NT2/D1 (cell line): Measurements from ENCODE around the gene SSC4D.
A peak's percentile ranks its signal among the peaks of the same experiment; 100 is the strongest.
"Not testable (repeated sequence)": the region's sequence is repeated elsewhere in the genome, so short reads cannot be mapped to it uniquely, and the experiment has no call there.

Experiments
- DNase-seq: peaks from one replicate; pipeline ENCODE4 v3.0.0-alpha.2; 2011; ENCODE audit warnings: low read depth, low spot score
- H3K27me3 ChIP-seq: 2 replicates; pipeline ENCODE4 v1.6.0; 2011; ENCODE audit warnings: mild to moderate bottlenecking; ENCODE audit not compliant: insufficient read length, insufficient read depth
- H3K36me3 ChIP-seq: 2 replicates; pipeline ENCODE4 v1.6.1; 2011; ENCODE audit warnings: mild to moderate bottlenecking, low read length, mixed read lengths; ENCODE audit not compliant: insufficient read depth, insufficient read length
- H3K4me1 ChIP-seq: 2 replicates; pipeline ENCODE4 v1.5.1; 2011; ENCODE audit not compliant: insufficient read depth, insufficient read length
- H3K4me3 ChIP-seq: 2 replicates; pipeline ENCODE4 v1.5.1; 2011; ENCODE audit warnings: low read depth; ENCODE audit not compliant: insufficient read length
- H3K9ac ChIP-seq: 2 replicates; pipeline ENCODE4 v1.6.0; 2011; ENCODE audit warnings: low read depth; ENCODE audit not compliant: insufficient read length
- H3K9me3 ChIP-seq: 2 replicates; pipeline ENCODE4 v1.5.1; 2011; ENCODE audit warnings: mild to moderate bottlenecking, low read length; ENCODE audit not compliant: insufficient read depth
- SUZ12 ChIP-seq: IDR thresholded peaks from 2 replicates; pipeline ENCODE4 v1.6.1; 2011; ENCODE audit not compliant: insufficient read length, insufficient read depth; ENCODE audit errors: extremely low read depth
- YY1 ChIP-seq: IDR thresholded peaks from 2 replicates; pipeline ENCODE4 v1.6.1; 2011; ENCODE audit not compliant: insufficient read length, insufficient read depth
- ZNF274 ChIP-seq: IDR thresholded peaks from 2 replicates; pipeline ENCODE4 v1.6.1; 2011; ENCODE audit warnings: mild to moderate bottlenecking, low read depth, low read length

SSC4D gene

DNA sequence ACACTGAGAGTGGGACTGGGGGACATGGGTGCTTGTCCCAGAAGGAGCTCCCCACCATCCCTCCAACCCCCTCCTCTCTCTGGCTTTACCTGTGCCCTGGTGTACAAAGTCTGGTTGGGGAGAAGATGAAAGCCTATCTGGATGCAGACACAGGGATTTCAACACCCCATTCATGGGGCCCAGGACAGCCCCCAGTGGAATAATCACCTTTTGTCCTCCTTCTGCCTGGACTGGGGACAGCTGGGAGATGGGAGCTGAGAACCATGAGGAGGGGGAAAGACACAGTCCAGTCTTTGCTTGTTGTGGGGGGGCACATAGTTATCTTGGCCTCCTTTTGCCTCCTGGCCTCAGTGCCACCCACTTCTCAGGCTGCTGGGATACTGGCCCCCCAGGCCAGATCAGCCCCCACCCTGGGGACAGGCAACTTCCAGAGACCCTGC, 1.4 kb downstream of the SSC4D start:
- Histone ChIP-seq H3K9me3 (no peaks in the 10 kb centered on the region), H3K4me1 (peaks cover 4% of the 10 kb centered on the region), H3K36me3 (no peaks in the 10 kb centered on the region), H3K4me3 (no peak overlapping the region), H3K9ac (peak overlapping the region; percentile 54), H3K27me3 (no peaks in the 10 kb centered on the region)
- TF ChIP-seq YY1 (no peak), ZNF274 (no peak), SUZ12 (no peak)
- no peak for DNase-seq

DNA sequence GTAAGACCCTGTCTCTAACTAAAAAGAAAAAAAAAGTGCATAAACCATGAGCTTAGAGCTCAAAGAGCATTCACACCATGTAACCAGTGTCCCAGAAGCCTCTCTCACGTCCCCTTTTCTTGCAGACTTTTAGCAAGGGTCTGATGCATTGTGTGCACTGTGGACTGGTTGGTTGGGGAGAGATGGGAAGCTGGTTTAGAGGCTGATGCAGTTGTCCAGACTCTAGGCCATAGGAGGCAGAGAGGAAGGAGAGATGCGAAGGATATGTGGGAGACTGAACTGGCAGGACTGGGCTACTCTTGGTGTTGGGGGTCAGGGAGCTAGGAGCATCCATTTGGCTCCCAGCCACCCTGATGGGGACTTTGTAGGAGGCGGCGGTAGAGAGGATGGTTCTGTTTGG, 1.8 kb downstream of the SSC4D start:
- H3K9ac ChIP-seq: no peak overlapping the region
- no peaks in the 10 kb centered on the region for H3K9me3 ChIP-seq
- no peaks in the 10 kb centered on the region for H3K36me3 ChIP-seq
- no peak for DNase-seq
- H3K27me3 ChIP-seq: no peaks in the 10 kb centered on the region
- peaks cover 4% of the 10 kb centered on the region for H3K4me1 ChIP-seq
- H3K4me3 ChIP-seq: no peak overlapping the region
- no peak for TF ChIP-seq YY1
- no peak for TF ChIP-seq SUZ12
- TF ChIP-seq ZNF274: no peak

DNA sequence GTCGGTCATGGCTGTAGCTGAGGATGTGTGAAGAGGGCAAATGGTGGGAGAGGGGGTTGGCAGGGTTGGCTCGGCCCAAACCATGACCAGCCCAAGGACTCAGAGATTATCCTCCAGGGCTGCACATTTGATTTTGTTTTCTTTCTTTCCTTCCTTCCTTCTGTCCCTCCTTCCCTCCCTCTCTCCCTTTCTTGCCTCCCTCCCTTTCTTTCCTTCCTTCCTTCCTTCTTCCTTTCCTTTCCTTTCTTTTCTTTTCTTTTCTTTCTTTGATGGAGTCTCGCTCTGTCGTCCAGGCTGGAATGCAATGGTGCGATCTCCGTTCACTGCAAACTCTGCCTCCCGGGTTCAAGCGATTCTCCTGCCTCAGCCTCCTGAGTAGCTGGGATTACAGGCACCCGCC, 3.8 kb downstream of the SSC4D start:
- no peak overlapping the region for H3K9ac ChIP-seq
- DNase-seq: no peak
- no peak overlapping the region for H3K4me3 ChIP-seq
- peaks cover 4% of the 10 kb centered on the region for H3K4me1 ChIP-seq
- H3K9me3 ChIP-seq: no peaks in the 10 kb centered on the region
- no peaks in the 10 kb centered on the region for H3K27me3 ChIP-seq
- no peaks in the 10 kb centered on the region for H3K36me3 ChIP-seq
- TF ChIP-seq SUZ12: no peak
- no peak for TF ChIP-seq YY1

DNA sequence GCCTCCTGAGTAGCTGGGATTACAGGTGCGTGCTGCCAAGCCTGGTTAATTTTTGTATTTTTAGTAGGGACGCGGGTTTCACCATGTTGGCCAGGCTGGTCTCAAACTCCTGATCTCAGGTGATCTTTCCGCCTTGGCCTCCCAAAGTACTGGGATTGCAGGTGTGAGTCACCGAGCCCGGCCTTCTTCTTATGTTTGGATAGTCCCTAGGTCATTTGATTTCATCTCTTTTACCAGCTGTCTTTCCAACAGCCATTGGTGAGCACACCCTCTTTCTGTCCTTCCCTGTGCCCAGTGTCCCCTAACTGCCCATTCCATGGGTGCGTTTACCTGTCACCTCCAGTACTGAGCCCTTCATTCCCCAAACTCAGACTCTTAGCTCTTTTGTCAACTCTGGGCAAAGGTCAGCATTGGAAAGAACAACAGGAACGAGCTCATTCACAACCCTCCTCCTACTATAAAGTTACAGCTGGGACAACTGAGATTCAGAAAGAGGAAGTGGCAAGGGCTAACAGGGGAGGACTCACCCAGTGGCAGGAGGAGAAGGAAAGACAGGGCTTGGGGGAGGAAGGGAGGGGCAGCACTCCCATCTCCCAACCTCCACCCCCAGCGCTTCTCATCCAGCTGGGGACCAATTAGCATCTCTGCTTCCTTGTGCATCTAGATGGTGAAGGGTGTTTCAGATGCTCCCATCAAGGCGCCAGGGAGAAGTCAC, 5.6 kb downstream of the SSC4D start:
- Histone ChIP-seq H3K27me3 (no peaks in the 10 kb centered on the region), H3K4me3 (no peak overlapping the region), H3K9me3 (no peaks in the 10 kb centered on the region), H3K36me3 (no peaks in the 10 kb centered on the region), H3K9ac (no peak overlapping the region), H3K4me1 (peaks cover 4% of the 10 kb centered on the region)
- TF ChIP-seq ZNF274: no peak
- TF ChIP-seq SUZ12: no peak
- no peak for DNase-seq

- H3K9me3 ChIP-seq, H3K4me1 ChIP-seq, H3K36me3 ChIP-seq, DNase-seq, H3K4me3 ChIP-seq, H3K9ac ChIP-seq, H3K27me3 ChIP-seq: not testable (repeated sequence)
Measured at GRCh38 chr7:76403097-76403496, 6.4 kb downstream of the SSC4D start.

GRCh38 chr7:76400248-76400647, 9.2 kb downstream of the SSC4D start:
- no peak for TF ChIP-seq YY1
- no peak for TF ChIP-seq SUZ12
- no peak for TF ChIP-seq ZNF274
- no peaks in the 10 kb centered on the region for H3K27me3 ChIP-seq
- no peak for DNase-seq
- H3K4me3 ChIP-seq: no peak overlapping the region
- no peak overlapping the region for H3K9ac ChIP-seq
- H3K36me3 ChIP-seq: no peaks in the 10 kb centered on the region
- H3K4me1 ChIP-seq: peaks cover 6% of the 10 kb centered on the region
- no peaks in the 10 kb centered on the region for H3K9me3 ChIP-seq

DNA sequence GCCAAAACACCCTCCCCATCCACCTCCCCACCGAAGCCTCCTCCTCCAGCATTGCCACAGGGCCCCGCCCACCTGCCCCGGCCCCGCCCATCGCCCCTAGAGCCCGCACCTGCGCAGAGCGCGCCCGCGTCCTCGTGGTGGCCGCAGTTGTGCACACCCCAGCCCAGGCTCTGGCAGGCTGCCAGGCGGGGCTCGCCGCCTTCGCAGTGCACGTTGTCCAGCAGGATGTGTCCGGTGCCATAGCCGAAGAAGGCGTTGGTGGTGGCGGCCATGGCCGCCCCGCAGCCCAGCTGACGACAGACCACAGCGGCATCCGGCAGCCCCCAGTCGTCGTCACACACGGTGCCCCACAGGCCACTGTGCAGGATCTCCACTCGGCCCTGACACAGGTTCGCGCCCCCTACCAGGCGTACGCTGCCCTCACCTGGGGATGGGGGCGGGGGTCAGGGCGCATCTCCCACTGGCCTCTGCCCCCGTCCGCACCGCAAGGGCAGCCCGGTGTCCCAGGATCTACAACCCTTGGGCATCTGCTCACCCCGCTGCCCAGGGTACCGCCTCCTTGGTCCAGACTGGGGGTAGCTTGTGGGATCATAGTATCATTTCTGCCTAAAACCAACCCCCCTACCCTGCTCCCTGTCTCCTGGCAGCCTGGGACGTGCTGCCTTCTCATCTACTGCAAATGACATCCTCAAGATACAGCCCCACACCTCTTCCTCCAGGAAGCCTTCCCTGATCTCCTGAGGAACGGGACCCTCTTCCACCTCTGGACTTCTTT, 11.9 kb downstream of the SSC4D start:
- Histone ChIP-seq H3K4me1 (peaks cover 6% of the 10 kb centered on the region), H3K9ac (peak overlapping the region; percentile 87), H3K9me3 (no peaks in the 10 kb centered on the region), H3K27me3 (no peaks in the 10 kb centered on the region), H3K4me3 (peak overlapping the region; percentile 65), H3K36me3 (no peaks in the 10 kb centered on the region)
- no peak for TF ChIP-seq ZNF274
- TF ChIP-seq YY1: no peak
- no peak for TF ChIP-seq SUZ12
- DNase-seq: no peak

DNA sequence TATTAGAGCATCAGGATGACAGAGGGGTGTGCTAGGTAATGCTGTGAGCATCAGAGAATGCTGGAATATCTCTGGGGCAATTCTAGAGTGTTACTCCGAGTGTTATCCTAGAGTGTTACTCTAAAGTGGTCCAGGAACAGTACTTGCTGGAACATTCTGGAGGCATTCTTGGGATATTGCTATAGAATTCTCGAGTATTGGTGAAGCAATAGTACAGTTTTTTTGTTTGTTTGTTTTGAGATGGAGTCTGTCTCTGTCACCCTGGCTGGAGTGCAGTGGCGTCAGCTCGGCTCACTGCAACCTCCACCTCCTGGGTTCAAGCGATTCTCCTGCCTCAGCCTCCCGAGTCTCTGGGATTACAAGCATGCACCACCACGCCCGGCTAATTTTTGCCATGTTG, 12.6 kb downstream of the SSC4D start:
- Histone ChIP-seq H3K27me3 (no peaks in the 10 kb centered on the region), H3K9ac (no peak overlapping the region), H3K36me3 (no peaks in the 10 kb centered on the region), H3K9me3 (no peaks in the 10 kb centered on the region), H3K4me3 (no peak overlapping the region), H3K4me1 (peaks cover 6% of the 10 kb centered on the region)
- TF ChIP-seq ZNF274 (no peak), YY1 (no peak), SUZ12 (no peak)
- DNase-seq: no peak
